HEK293T (cell line): ENCODE data around the gene TSKU.

Experiments
- CTCF ChIA-PET: fragments of 350-600 bp; formaldehyde crosslinking; extraction: SDS; loops from one replicate; lab custom pipeline; 2021; ENCODE audit warnings: antibody characterized with exemption, inconsistent platforms; lab: Yijun Ruan, JAX
- POLR2A ChIA-PET: fragments of 350-600 bp; formaldehyde crosslinking; extraction: SDS; loops from one replicate; lab custom pipeline; 2020; ENCODE audit warnings: antibody characterized with exemption, inconsistent platforms; lab: Yijun Ruan, JAX
- DNase-seq: peaks from one replicate; pipeline ENCODE4 v3.0.0; 2012; ENCODE audit warnings: mixed read lengths; ENCODE audit errors: extremely low spot score
- ARNT ChIP-seq: fragments of 450-650 bp; IDR thresholded peaks from 2 replicates; pipeline ENCODE4 v1.6.1; 2017; ENCODE audit warnings: mild to moderate bottlenecking
- BHLHE40 ChIP-seq: fragments of 450-650 bp; IDR thresholded peaks from 2 replicates; pipeline ENCODE4 v1.6.1; 2016; ENCODE audit warnings: mild to moderate bottlenecking, moderate library complexity, borderline replicate concordance
- CTBP1 ChIP-seq: fragments of 450-650 bp; IDR thresholded peaks from 2 replicates; pipeline ENCODE4 v1.6.1; 2016; ENCODE audit warnings: borderline replicate concordance
- ELF4 ChIP-seq: fragments of 450-650 bp; IDR thresholded peaks from 2 replicates; pipeline ENCODE4 v1.6.1; 2017; ENCODE audit warnings: antibody characterized with exemption
- FOXA1 ChIP-seq: fragments of 450-650 bp; IDR thresholded peaks from 2 replicates; pipeline ENCODE4 v1.6.1; 2016; ENCODE audit warnings: mild to moderate bottlenecking
- FOXK2 ChIP-seq: fragments of 450-650 bp; IDR thresholded peaks from 2 replicates; pipeline ENCODE4 v1.6.1; 2016; ENCODE audit warnings: mild to moderate bottlenecking
- FOXM1 ChIP-seq: fragments of 450-650 bp; IDR thresholded peaks from 2 replicates; pipeline ENCODE4 v1.6.1; 2017; ENCODE audit warnings: mild to moderate bottlenecking, borderline replicate concordance
- HDGF ChIP-seq: fragments of 450-650 bp; IDR thresholded peaks from 2 replicates; pipeline ENCODE4 v1.6.1; 2017; ENCODE audit warnings: antibody characterized with exemption, borderline replicate concordance
- L3MBTL2 ChIP-seq: fragments of 450-650 bp; conservative IDR thresholded peaks from 2 replicates; pipeline ENCODE4 v1.6.1; 2016; ENCODE audit warnings: mild to moderate bottlenecking
- LEF1 ChIP-seq: fragments of 450-650 bp; IDR thresholded peaks from 2 replicates; pipeline ENCODE4 v1.6.1; 2017; ENCODE audit warnings: mild to moderate bottlenecking, borderline replicate concordance
- NFRKB ChIP-seq: fragments of 450-650 bp; IDR thresholded peaks from 2 replicates; pipeline ENCODE4 v1.6.1; 2016; ENCODE audit warnings: mild to moderate bottlenecking, moderate library complexity
- PKNOX1 ChIP-seq: fragments of 450-650 bp; IDR thresholded peaks from 2 replicates; pipeline ENCODE4 v1.6.1; 2016
- SP1 ChIP-seq: fragments of 450-650 bp; IDR thresholded peaks from 2 replicates; pipeline ENCODE4 v1.6.1; 2017
- SUZ12 ChIP-seq: fragments of 450-650 bp; IDR thresholded peaks from 2 replicates; pipeline ENCODE4 v1.6.1; 2016; ENCODE audit warnings: mild to moderate bottlenecking
- TARDBP ChIP-seq: fragments of 450-650 bp; IDR thresholded peaks from 2 replicates; pipeline ENCODE4 v1.6.1; 2016
- ZNF384 ChIP-seq: fragments of 450-650 bp; IDR thresholded peaks from 2 replicates; pipeline ENCODE4 v1.6.1; 2016

Gene TSKU

DNA sequence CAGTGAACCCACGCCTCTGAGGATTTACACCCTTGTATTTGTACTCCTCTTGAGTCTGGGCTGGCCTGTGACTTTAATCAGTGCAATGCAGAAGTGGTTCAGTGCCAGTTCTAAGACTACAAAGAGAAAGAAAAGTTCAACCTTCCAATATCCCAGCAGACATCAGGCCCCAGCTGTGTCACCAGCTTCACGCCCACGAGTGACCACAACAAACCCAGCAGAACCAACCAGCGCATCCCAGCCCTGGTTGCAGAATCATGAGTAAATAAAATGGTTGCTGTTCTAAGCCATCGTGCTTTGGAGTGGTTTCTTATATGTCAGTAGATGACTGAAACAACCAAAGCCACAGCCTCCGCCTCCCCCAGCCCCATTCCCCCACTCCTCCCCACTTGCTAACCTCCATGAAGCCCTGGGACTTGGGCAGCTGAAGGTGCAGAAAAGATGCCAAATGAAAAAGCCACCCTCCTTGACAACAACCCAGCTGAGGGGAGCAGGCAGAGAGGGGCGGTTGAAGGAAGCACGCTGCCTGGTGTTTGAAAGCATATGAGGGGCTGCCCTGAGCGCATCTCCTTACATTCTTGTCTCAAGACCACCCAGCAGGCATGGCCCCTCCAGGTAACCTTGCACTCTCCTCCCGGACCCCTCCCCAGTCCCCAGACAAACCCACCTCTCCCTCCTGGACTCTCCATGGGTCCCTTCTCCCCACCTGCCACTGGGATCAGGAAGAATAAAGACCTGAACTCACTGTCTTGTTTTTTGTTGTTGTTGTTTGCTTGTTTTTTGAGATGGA, 20.9 kb downstream of the TSKU start:
- POLR2A ChIA-PET, result no interaction called here

DNA sequence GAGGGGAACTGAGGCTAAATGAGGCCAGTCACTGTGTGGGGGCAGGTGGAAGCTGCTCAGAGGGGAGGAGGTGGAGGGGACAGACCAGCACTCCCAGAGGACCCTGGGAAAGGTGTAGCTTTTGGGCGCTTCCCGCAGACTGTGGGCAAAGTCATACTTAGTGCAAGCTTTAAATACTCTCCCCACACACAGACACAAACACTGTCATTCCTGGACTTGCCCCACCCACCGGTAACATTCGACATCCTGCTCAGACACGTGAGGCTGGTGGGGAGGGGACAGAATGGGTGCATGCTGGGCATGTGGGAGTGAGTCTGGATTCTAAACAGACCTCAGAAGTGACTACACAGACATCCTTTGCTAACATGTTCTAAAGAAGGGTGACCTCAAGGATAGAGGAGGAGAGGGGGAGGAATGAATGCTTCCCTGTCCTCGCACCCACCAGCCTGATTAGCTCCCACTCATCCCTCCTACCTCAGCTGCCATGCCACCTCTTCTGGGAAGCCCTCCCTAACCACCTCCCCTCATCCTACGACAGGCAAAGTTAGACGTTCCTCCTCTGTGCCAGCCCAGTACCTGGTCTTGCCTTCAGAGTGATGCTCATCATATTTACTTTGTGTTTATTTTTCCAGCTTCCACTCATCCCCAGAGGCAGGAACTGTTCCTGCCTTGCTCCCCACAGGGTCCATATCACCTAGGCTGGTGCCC, 22.2 kb downstream of the TSKU start:
- ChIA-PET CTCF (interaction anchor here (1.1 to 2.2 kb wide), 2 partner anchors 114 to 286 kb away, joined by 4 to 7 read pairs; no protein-coding TSS in a partner anchor), POLR2A (no interaction called here)
- no peak for TF ChIP-seq L3MBTL2
- no peak for TF ChIP-seq CTBP1
- TF ChIP-seq TARDBP, result no peak
- TF ChIP-seq FOXM1, result no peak
- no peak for TF ChIP-seq ARNT
- no peak for TF ChIP-seq NFRKB
- TF ChIP-seq ELF4, result no peak
- TF ChIP-seq LEF1, result no peak
- no peak for TF ChIP-seq ZNF384
- TF ChIP-seq PKNOX1, result no peak
- TF ChIP-seq FOXK2, result no peak
- TF ChIP-seq FOXA1, result no peak
- TF ChIP-seq HDGF, result no peak
- TF ChIP-seq BHLHE40, result no peak
- TF ChIP-seq SP1, result no peak
- no peak for TF ChIP-seq SUZ12
- no peak for DNase-seq

More for the DNA sequence above, 20.9 kb downstream of the TSKU start:
- DNase-seq, result no peak
- TF ChIP-seq HDGF (no peak), LEF1 (no peak), ELF4 (no peak), ZNF384 (no peak), L3MBTL2 (no peak), PKNOX1 (no peak), FOXK2 (no peak), NFRKB (no peak), SP1 (no peak), FOXA1 (no peak), SUZ12 (no peak), ARNT (no peak), BHLHE40 (no peak), TARDBP (no peak), FOXM1 (no peak), CTBP1 (no peak)
- CTCF ChIA-PET, result interaction anchor here (0.7 to 2.2 kb wide), 2 partner anchors 70 to 115 kb away, joined by 4 to 7 read pairs; no protein-coding TSS in a partner anchor

DNA sequence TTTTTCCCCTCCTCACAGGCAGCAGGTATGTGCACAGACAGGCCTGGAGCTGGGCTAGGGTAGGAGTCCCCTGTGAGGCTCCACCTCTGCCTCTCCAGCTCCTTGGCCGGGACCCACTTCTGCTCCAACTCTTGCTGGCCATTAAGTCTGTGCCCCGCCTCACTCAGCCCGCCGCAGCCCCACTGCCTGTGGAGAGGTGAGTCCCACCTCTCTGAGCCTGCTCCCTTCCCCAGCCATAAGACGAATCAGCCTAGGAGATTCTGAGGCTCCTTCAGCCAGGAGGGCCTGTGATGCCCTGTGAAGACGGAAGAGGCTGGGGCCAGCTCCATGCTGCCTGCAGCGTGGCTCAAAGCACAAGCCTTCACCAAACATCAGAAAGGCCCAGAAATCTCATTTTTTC, 23.0 kb downstream of the TSKU start:
- TF ChIP-seq FOXA1 (no peak), NFRKB (no peak), TARDBP (no peak), ZNF384 (no peak), LEF1 (no peak), SP1 (no peak), HDGF (no peak), SUZ12 (no peak), L3MBTL2 (no peak), ELF4 (no peak), PKNOX1 (no peak), ARNT (no peak), FOXM1 (no peak), CTBP1 (no peak), BHLHE40 (no peak), FOXK2 (no peak)
- DNase-seq, result no peak
- ChIA-PET POLR2A (no interaction called here), CTCF (interaction anchor here (1.1 to 2.2 kb wide), 2 partner anchors 113 to 285 kb away, joined by 4 to 7 read pairs; no protein-coding TSS in a partner anchor)

- TF ChIP-seq FOXM1 (no peak), HDGF (no peak), SUZ12 (no peak), LEF1 (no peak), FOXA1 (no peak), TARDBP (no peak), CTBP1 (no peak), NFRKB (no peak), ARNT (no peak), FOXK2 (no peak), PKNOX1 (no peak), ZNF384 (no peak), SP1 (no peak), L3MBTL2 (no peak), BHLHE40 (no peak), ELF4 (no peak)
- CTCF ChIA-PET, result interaction anchor here (0.6 to 2.2 kb wide), 3 partner anchors 17 to 112 kb away, joined by 3 to 7 read pairs (median 6); partner anchors contain the start of gene TSKU
- POLR2A ChIA-PET, result no interaction called here
- no peak for DNase-seq
Measured at GRCh38 chr11:76806608-76807205, 23.6 kb downstream of the TSKU start.
